GM11168 (cell line): ENCODE measurements around the gene YWHAB.

ENCODE experiments used
- in situ Hi-C: fragments of 300-500 bp; cut with MboI; formaldehyde crosslinking; loops from one replicate; pipeline ENCODE4 v1.12.0; 2022; ENCODE audit warnings: low sequenced_read_pairs; ENCODE audit not compliant: unreplicated experiment

Gene YWHAB

GRCh38 chr20:44948107-44948506 lies 62.6 kb downstream of the YWHAB start:
- in situ Hi-C loops: no loop called here

GRCh38 chr20:44948513-44948912 lies 63.0 kb downstream of the YWHAB start:
- in situ Hi-C loops: no loop called here

GRCh38 chr20:44950368-44950767 lies 64.9 kb downstream of the YWHAB start:
- in situ Hi-C loops: no loop called here

GRCh38 chr20:44952731-44953130 lies 67.2 kb downstream of the YWHAB start:
- in situ Hi-C loops: no loop called here

GRCh38 chr20:44954211-44954610 lies 68.7 kb downstream of the YWHAB start:
- in situ Hi-C loops: no loop called here

GRCh38 chr20:44955270-44955669 lies 69.8 kb downstream of the YWHAB start:
- in situ Hi-C loops: no loop called here

GRCh38 chr20:44956410-44956809 lies 70.9 kb downstream of the YWHAB start:
- in situ Hi-C loops: no loop called here
